Activated naive CD4-positive, alpha-beta T cell treated with anti-CD3 and anti-CD28 coated beads for 36 hours (primary cell): ENCODE data around the gene ERBB4. TPM values are rescaled to one million over a fixed set of nuclear protein-coding genes. Genes with fewer than 3 reads are reported as not detected.

Experiments used
- CTCF ChIA-PET: fragments of 350-600 bp; sonication (Branson Sonifier 250); formaldehyde crosslinking; loops from one replicate; lab custom pipeline; 2021; ENCODE audit warnings: antibody characterized with exemption; lab: Charles Lee
- DNase-seq: peaks from one replicate; pipeline ENCODE4 v3.0.0-alpha.2; 2020
- H3K27ac Mint-ChIP-seq: one replicate; pipeline ENCODE4 v1.8.0; 2021; ENCODE audit warnings: mild to moderate bottlenecking, mixed read lengths
- H3K27me3 Mint-ChIP-seq: one replicate; pipeline ENCODE4 v1.8.0; 2021; ENCODE audit warnings: low read depth, mixed read lengths
- H3K36me3 Mint-ChIP-seq: one replicate; pipeline ENCODE4 v1.8.0; 2021; ENCODE audit warnings: low read depth, mixed read lengths
- H3K4me1 Mint-ChIP-seq: one replicate; pipeline ENCODE4 v1.8.0; 2021; ENCODE audit warnings: low read depth, mixed read lengths
- H3K4me3 Mint-ChIP-seq: one replicate; pipeline ENCODE4 v1.8.0; 2021; ENCODE audit warnings: mild to moderate bottlenecking, moderate library complexity, mixed read lengths
- H3K9me3 Mint-ChIP-seq: one replicate; pipeline ENCODE4 v1.8.0; 2021; ENCODE audit warnings: mixed read lengths
- intact Hi-C: fragments of 100-400 bp; cut with micrococcal nuclease; formaldehyde crosslinking; loops from one replicate; pipeline ENCODE4 v1.15.1; 2023
- total RNA-seq, 2 experiments: library from RNA; stranded (reverse); gene quantifications; one replicate each; pipeline ENCODE4 v1.2.3, GENCODE V29; 2021

ERBB4 gene
- total RNA-seq, 2 experiments from 2014 or later = not detected

DNA sequence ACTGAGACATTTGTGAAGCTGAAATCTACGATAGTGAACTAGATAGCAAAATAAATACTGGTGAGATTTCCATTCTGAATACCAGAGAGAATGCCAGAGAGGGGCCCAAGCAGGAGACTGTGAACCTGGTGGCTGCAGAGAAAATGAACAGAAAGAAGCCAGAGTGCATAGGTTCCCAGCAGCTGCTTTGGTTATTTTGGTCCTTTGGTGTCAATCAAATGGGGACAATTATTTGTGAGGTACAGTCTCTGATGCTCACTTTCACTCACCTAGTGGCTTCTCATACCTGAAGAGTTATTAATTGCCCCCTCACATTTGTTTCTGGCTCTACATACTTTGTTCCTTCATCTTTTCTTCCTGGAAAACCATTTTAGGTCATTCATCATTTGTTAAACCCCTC is 1170.1 kb downstream of the ERBB4 start:
- Mint-ChIP-seq H3K4me1 (no peaks in the 10 kb centered on the region), H3K27ac (no peak overlapping the region), H3K36me3 (no peaks in the 10 kb centered on the region), H3K4me3 (no peak overlapping the region), H3K27me3 (no peaks in the 10 kb centered on the region), H3K9me3 (peaks cover 4% of the 10 kb centered on the region)
- intact Hi-C loops = no loop called here
- DNase-seq = no peak
- CTCF ChIA-PET = no interaction called here

GRCh38 chr2:211367711-211368110 is 1170.9 kb downstream of the ERBB4 start:
- intact Hi-C loops = no loop called here
- no peak overlapping the region for H3K4me3 Mint-ChIP-seq
- H3K27ac Mint-ChIP-seq = no peak overlapping the region
- no peaks in the 10 kb centered on the region for H3K27me3 Mint-ChIP-seq
- CTCF ChIA-PET = no interaction called here
- no peaks in the 10 kb centered on the region for H3K36me3 Mint-ChIP-seq
- DNase-seq = peak; percentile 10
- H3K4me1 Mint-ChIP-seq = no peaks in the 10 kb centered on the region
- H3K9me3 Mint-ChIP-seq = peaks cover 4% of the 10 kb centered on the region

DNA sequence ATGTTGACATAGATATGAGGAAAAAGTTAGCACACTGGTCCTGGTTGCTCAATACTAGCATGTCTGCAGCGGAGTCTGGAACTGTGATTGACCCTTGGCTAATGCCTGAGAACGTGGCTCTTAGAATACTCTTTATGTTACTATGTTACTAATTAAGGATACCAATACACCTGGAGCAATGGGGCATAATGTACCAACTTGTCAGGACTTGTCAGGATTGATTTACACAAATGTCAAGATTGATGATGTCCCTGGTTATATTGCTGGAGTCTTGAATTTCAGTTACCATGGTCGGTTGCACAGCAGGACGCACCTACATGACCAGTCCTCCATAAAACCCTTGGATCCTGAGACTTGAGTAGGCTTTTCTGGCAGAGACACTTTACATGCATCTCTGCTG is 1171.3 kb downstream of the ERBB4 start:
- Mint-ChIP-seq H3K27ac (no peak overlapping the region), H3K4me1 (no peaks in the 10 kb centered on the region), H3K27me3 (no peaks in the 10 kb centered on the region), H3K9me3 (peaks cover 5% of the 10 kb centered on the region), H3K4me3 (no peak overlapping the region), H3K36me3 (no peaks in the 10 kb centered on the region)
- intact Hi-C loops = no loop called here
- DNase-seq = no peak
- CTCF ChIA-PET = no interaction called here

DNA sequence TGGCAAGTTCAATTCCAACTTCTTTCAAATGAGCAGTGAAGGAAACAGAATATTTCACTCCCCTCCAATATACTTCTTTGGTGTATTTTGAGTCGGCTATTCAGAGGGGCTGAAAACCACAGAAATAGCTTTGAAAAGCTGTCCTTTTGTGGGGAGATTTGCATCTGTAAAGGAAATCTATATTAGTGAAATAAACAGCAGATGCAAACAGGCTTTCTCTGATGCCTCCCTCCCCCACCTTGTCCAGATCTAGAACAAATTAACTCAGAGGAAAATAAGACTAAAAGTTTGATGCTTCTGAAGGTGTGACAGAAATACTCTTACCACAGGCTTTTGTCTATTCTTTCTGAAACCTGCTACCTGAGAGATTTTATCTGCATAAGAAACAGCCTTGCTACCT is 1173.7 kb downstream of the ERBB4 start:
- intact Hi-C loops = no loop called here
- DNase-seq = no peak
- Mint-ChIP-seq H3K27ac (no peak overlapping the region), H3K36me3 (no peaks in the 10 kb centered on the region), H3K27me3 (no peaks in the 10 kb centered on the region), H3K4me1 (no peaks in the 10 kb centered on the region), H3K4me3 (no peak overlapping the region), H3K9me3 (peaks cover 7% of the 10 kb centered on the region)
- CTCF ChIA-PET = interaction anchor here (1.0 kb wide), 1 partner anchor 90 kb away, joined by 3 read pairs; no protein-coding TSS in a partner anchor

DNA sequence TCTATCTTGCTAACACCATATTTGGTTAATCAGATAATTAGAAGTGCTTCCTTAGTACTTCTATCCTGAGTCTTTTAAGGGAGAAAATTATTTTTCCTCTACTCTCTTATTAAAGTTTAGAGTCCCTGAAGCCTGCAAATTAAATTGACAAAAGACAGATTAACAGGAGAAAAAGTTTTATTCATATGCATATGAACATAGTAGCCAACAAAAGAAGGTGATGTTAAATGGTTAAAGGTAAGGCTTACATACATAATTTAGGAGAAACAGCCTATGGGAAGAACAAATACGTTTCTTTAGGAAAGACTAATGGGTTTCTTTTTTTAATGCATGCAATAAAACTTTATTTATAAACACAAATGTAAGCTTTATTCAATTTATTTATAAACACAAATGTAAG is 1177.2 kb downstream of the ERBB4 start:
- Mint-ChIP-seq H3K36me3 (no peaks in the 10 kb centered on the region), H3K27ac (no peak overlapping the region), H3K4me3 (no peak overlapping the region), H3K4me1 (no peaks in the 10 kb centered on the region), H3K27me3 (no peaks in the 10 kb centered on the region), H3K9me3 (peaks cover 7% of the 10 kb centered on the region)
- CTCF ChIA-PET = no interaction called here
- intact Hi-C loops = no loop called here
- no peak for DNase-seq

DNA sequence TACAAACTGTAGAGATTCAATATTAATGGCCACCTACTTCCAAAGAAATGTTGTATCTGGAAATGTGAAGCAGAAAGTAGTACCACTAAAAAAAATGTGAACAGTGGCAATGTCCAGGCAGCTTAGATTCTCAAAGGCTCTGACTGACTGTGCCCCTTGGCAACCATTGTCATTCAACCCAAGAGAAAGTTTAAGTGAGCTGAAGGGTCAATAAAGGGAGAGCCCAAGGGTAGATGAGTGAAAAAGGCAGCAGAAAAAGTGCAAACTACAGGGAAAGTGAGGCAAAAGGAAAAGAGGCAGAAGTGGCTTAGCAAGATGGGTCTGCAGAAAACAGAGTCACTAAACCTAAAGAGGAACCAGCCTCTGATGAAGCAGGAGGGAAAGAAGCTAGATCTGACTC is 1179.3 kb downstream of the ERBB4 start:
- intact Hi-C loops = no loop called here
- no peak overlapping the region for H3K4me3 Mint-ChIP-seq
- H3K27ac Mint-ChIP-seq = no peak overlapping the region
- DNase-seq = no peak
- no peaks in the 10 kb centered on the region for H3K27me3 Mint-ChIP-seq
- H3K9me3 Mint-ChIP-seq = peaks cover 7% of the 10 kb centered on the region
- CTCF ChIA-PET = no interaction called here
- H3K4me1 Mint-ChIP-seq = no peaks in the 10 kb centered on the region
- no peaks in the 10 kb centered on the region for H3K36me3 Mint-ChIP-seq

GRCh38 chr2:211358504-211358903 is 1180.1 kb downstream of the ERBB4 start:
- Mint-ChIP-seq H3K9me3 (peaks cover 3% of the 10 kb centered on the region), H3K4me1 (no peaks in the 10 kb centered on the region), H3K27ac (no peak overlapping the region), H3K36me3 (no peaks in the 10 kb centered on the region), H3K27me3 (no peaks in the 10 kb centered on the region), H3K4me3 (no peak overlapping the region)
- DNase-seq = no peak
- CTCF ChIA-PET = interaction anchor here (0.6 kb wide), 1 partner anchor 180 kb away, joined by 3 read pairs; no protein-coding TSS in a partner anchor
- intact Hi-C loops = no loop called here

DNA sequence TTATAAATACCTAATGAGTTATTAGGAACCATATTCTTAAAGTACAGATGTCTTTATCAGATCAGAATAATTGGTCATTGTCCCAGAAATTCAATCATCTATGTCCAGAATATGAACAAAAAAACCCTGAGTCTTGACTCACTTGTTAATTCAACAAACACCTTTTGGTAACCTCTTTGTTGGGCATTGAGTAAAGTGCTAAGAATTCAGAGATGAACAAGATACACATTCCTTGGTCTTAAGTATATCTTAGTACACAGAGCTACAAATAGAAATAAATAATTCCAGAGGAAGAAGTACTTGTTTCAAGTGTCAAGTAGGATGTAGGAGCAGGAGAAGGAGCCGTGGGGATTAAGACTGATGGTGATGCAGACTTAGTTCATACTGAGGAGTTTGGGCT is 1184.1 kb downstream of the ERBB4 start:
- no peak overlapping the region for H3K27ac Mint-ChIP-seq
- no peaks in the 10 kb centered on the region for H3K4me1 Mint-ChIP-seq
- CTCF ChIA-PET = no interaction called here
- no peaks in the 10 kb centered on the region for H3K36me3 Mint-ChIP-seq
- H3K27me3 Mint-ChIP-seq = no peaks in the 10 kb centered on the region
- intact Hi-C loops = no loop called here
- H3K4me3 Mint-ChIP-seq = no peak overlapping the region
- no peak for DNase-seq
- no peaks in the 10 kb centered on the region for H3K9me3 Mint-ChIP-seq

GRCh38 chr2:211351987-211352386 is 1186.6 kb downstream of the ERBB4 start:
- DNase-seq = no peak
- intact Hi-C loops = no loop called here
- Mint-ChIP-seq H3K9me3 (no peaks in the 10 kb centered on the region), H3K4me1 (no peaks in the 10 kb centered on the region), H3K27ac (no peak overlapping the region), H3K27me3 (no peaks in the 10 kb centered on the region), H3K4me3 (no peak overlapping the region), H3K36me3 (no peaks in the 10 kb centered on the region)
- CTCF ChIA-PET = no interaction called here

- CTCF ChIA-PET = no interaction called here
- DNase-seq = no peak
Measured at GRCh38 chr2:211349031-211349430, 1189.6 kb downstream of the ERBB4 start.

DNA sequence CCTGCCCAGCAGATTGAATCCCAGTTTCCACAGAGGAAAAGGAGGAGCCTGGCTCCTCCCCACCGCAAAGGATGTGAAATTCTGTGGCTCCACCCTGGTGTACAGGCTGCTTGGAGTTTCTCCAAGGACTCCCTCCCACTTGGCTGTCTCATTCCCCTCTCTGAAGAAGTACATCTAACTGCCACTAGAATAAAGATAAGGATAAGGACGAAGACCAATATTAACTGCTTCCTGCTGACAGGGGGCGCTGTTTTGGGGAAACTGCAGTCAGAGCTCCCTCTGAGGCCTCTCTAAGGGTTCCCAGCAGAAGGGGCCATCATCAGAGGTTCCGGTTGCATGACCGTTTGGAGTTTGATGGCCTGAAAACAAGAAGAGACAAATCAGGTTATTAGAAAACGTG is 1191.3 kb downstream of the ERBB4 start:
- H3K4me1 Mint-ChIP-seq = no peaks in the 10 kb centered on the region
- intact Hi-C loops = no loop called here
- H3K9me3 Mint-ChIP-seq = no peaks in the 10 kb centered on the region
- H3K27me3 Mint-ChIP-seq = no peaks in the 10 kb centered on the region
- no peak overlapping the region for H3K27ac Mint-ChIP-seq
- no peak for DNase-seq
- CTCF ChIA-PET = no interaction called here
- H3K4me3 Mint-ChIP-seq = no peak overlapping the region
- no peaks in the 10 kb centered on the region for H3K36me3 Mint-ChIP-seq

More at GRCh38 chr2:211349031-211349430, 1189.6 kb downstream of the ERBB4 start:
- Mint-ChIP-seq H3K9me3 (no peaks in the 10 kb centered on the region), H3K36me3 (no peaks in the 10 kb centered on the region), H3K27me3 (no peaks in the 10 kb centered on the region), H3K27ac (no peak overlapping the region), H3K4me3 (no peak overlapping the region), H3K4me1 (no peaks in the 10 kb centered on the region)
- intact Hi-C loops = no loop called here

DNA sequence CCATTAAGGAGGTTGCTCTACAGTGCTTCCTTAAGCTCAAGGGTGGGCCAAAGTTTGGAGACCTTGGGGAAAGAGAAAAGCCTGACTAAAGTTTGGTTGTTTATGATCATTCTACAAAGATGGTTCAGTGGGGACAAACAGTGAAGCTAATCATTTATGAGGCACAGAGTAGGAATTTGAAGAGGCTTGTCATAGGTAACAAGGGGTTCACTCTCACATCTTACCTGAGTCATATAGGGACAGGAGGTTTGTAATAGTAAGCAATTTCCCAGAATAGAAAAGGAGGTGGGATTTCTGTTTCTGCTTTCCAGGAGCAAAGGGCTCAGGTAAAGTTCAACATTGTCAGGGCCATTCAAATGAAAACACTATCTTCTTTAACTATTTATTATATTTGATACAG is 1194.3 kb downstream of the ERBB4 start:
- Mint-ChIP-seq H3K4me1 (no peaks in the 10 kb centered on the region), H3K27ac (no peak overlapping the region), H3K27me3 (no peaks in the 10 kb centered on the region), H3K4me3 (no peak overlapping the region), H3K36me3 (no peaks in the 10 kb centered on the region), H3K9me3 (no peaks in the 10 kb centered on the region)
- intact Hi-C loops = no loop called here
- CTCF ChIA-PET = no interaction called here
- DNase-seq = no peak

DNA sequence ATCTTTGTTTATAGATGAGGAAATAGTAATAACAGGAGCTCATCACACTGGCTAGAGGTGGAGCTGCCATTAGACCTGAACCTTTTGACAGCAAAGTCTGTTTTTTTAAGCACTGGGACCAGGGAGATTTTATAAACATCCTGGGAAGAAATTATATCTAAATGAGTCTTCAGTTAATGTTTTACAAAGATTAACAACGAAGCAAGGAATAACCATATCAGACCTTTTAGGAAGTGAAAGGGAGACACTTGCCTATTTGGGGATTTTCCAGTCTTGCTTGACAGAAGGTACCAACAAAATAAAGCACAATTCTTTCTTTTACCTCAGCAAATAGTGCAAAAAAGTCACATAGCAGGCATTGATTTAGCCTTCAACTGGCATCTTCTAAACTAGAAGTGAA is 1205.2 kb downstream of the ERBB4 start:
- no peaks in the 10 kb centered on the region for H3K4me1 Mint-ChIP-seq
- peaks cover 2% of the 10 kb centered on the region for H3K9me3 Mint-ChIP-seq
- H3K36me3 Mint-ChIP-seq = no peaks in the 10 kb centered on the region
- CTCF ChIA-PET = no interaction called here
- no peak for DNase-seq
- H3K27me3 Mint-ChIP-seq = no peaks in the 10 kb centered on the region
- intact Hi-C loops = no loop called here
- H3K27ac Mint-ChIP-seq = no peak overlapping the region
- no peak overlapping the region for H3K4me3 Mint-ChIP-seq

- Mint-ChIP-seq H3K27ac (no peak overlapping the region), H3K36me3 (no peaks in the 10 kb centered on the region), H3K9me3 (no peaks in the 10 kb centered on the region), H3K27me3 (no peaks in the 10 kb centered on the region), H3K4me1 (no peaks in the 10 kb centered on the region), H3K4me3 (no peak overlapping the region)
- no peak for DNase-seq
- intact Hi-C loops = no loop called here
- CTCF ChIA-PET = no interaction called here
Measured at GRCh38 chr2:211331736-211332135, 1206.9 kb downstream of the ERBB4 start.
